Superior temporal gyrus (tissue), 1 donor: ENCODE data around the gene RASGEF1B.

Source experiments
- DNase-seq: peaks from one replicate; pipeline ENCODE4 v3.0.0-alpha.2; 2016; ENCODE audit errors: extremely low spot score

Gene RASGEF1B

DNA sequence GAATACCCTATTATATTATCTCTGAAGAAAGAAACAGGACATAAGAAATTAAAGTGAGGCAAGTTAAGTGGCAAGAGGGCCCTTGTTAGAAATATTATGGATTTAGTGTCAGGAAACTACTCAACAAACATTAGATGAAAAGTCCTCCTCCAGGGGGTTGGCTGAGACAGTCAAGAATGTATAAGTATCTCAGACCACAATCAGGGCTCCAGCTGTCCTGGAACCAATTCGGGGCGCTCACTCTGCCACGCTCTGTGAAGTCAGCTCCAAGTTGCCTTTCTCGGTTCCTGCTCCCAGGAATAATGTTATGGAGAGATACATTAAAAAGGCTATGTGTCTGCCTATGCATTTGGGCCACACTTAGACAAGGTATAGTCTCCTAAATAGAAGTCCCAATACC is 73.3 kb downstream of the RASGEF1B start:
- DNase-seq, result no peak

GRCh38 chr4:81397635-81398034 is 74.1 kb downstream of the RASGEF1B start:
- no peak for DNase-seq

DNA sequence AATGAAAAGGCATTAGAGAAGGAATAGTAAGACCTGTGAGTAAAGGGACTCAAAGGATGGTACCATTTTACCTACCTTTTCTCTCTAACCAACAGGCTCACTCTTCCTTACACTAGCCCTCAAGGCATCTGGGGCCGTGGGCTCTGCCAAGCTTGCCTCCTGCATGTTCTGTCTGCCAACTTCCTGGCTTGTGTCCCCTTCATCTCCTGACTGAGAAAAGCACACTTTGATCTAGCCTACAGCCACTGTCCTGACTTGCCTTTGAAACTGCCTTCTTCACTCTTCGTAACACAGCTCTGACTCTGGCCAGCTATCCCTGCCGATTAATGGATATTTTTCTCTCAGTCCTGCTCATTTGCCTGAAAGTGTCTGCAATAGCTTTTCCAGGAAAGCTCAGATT is 76.5 kb downstream of the RASGEF1B start:
- DNase-seq, result no peak

DNA sequence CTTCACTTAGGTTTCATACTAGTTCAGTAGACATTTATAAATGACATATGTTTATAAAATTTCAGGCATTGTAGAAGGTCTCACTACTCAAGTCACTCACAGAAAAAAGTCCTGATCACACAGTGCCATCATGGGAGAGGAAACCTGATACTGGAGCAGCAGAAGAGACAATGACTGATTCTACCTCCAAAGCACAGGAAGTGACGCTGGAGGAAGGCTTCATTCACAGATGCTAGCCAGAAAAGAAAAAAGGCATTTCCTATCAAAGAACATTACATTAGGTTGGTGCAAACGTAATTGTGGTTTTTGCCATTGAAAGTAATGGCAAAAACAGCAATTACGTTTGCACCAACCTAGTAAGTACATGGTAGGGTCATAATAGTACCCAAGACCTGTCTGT is 79.5 kb downstream of the RASGEF1B start:
- no peak for DNase-seq

DNA sequence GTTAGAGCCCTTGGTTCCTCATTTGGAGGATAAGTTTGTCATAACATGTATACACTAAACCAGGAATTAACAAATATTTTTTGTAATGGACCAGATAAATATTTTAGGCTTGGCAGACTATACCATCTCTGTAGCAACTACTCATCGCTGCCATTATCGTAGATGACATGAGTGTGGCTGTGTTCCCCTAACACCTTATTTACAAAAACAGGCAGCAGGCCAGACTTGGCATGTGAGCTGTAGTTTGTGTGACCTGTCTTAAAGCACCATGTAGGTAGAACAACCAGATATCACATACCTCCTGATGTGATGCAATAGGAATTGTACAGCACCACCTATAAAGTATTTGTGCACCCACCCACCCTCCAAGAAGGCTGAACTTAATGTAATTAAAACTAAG is 82.0 kb downstream of the RASGEF1B start:
- no peak for DNase-seq

DNA sequence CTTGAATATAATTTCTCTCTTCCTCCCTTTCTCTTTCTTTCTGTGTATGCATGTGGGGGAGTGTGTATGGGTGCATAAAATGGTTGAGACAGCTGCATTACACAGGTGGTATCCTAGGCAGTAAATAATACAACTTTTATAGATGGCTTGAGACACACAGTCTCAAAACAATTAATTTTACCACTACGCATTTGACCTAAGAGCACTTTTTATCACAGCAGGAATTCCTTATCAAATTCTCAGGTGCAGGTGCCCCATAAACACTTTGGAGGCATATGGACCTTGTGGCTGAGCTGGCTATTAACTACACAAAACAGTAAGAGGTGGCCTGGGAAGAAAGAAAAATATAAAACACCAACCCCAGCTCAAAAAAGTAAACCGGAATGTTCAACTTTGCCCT is 91.3 kb downstream of the RASGEF1B start:
- DNase-seq, result no peak

DNA sequence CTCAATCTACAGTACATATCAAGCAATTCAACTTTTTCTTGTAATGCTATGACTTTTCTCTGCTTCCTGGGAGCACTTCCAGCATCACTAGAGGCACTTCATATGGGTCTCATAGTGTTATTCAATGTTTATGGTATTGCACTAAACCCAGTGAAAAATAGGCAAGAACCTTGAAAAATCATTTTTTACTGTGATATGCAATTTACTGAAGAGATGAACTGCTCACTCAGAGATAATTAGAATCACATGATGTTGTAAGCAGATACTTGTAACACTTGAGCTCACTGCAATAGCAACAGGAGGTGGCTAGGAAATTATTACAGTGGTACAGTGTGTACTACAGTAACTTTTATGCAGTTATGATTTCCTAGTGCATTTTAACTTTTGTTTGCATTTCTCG is 93.3 kb downstream of the RASGEF1B start:
- DNase-seq, result no peak

- no peak for DNase-seq
Observed at GRCh38 chr4:81377191-81377590, 94.5 kb downstream of the RASGEF1B start.

GRCh38 chr4:81376720-81377119 is 95.0 kb downstream of the RASGEF1B start:
- no peak for DNase-seq
